HepG2 (cell line): ENCODE data around the gene TAP1. TPM values are rescaled to one million over a fixed set of nuclear protein-coding genes. Genes with fewer than 3 reads are reported as not detected.

Experiments used
- E2F1 ChIP-seq: sonication (generic); formaldehyde crosslinking; IDR thresholded peaks from 2 replicates; pipeline ENCODE4 v1.5.0; 2020; ENCODE audit warnings: missing genetic modification reagents
- E2F2 ChIP-seq: sonication (generic); formaldehyde crosslinking; IDR thresholded peaks from 2 replicates; pipeline ENCODE4 v1.4.0; 2020; ENCODE audit warnings: missing genetic modification reagents, borderline replicate concordance
- FOXK1 ChIP-seq: sonication (generic); formaldehyde crosslinking; IDR thresholded peaks from 2 replicates; pipeline ENCODE4 v1.4.0; 2020; ENCODE audit warnings: low read depth, missing genetic modification reagents, borderline replicate concordance
- IRF9 ChIP-seq: sonication (generic); formaldehyde crosslinking; IDR thresholded peaks from 2 replicates; pipeline ENCODE4 v1.8.0; 2022; ENCODE audit warnings: missing genetic modification reagents, mild to moderate bottlenecking, borderline replicate concordance
- MLLT10 ChIP-seq: sonication (generic); formaldehyde crosslinking; IDR thresholded peaks from 2 replicates; pipeline ENCODE4 v1.4.0; 2020; ENCODE audit warnings: missing genetic modification reagents
- MTF1 ChIP-seq: sonication (generic); formaldehyde crosslinking; IDR thresholded peaks from 2 replicates; pipeline ENCODE4 v1.5.0; 2020; ENCODE audit warnings: missing genetic modification reagents
- NFIC ChIP-seq: IDR thresholded peaks from 2 replicates; pipeline ENCODE4 v1.6.1; 2012; ENCODE audit warnings: mild to moderate bottlenecking, low read length, inconsistent platforms
- PHF8 ChIP-seq: sonication (generic); formaldehyde crosslinking; IDR thresholded peaks from 2 replicates; pipeline ENCODE4 v1.5.0; 2020; ENCODE audit warnings: missing genetic modification reagents
- PRPF4 ChIP-seq: fragments of 200-400 bp; formaldehyde crosslinking; IDR thresholded peaks from 2 replicates; pipeline ENCODE4 v1.6.1; 2016; ENCODE audit warnings: low read length, low read depth; ENCODE audit not compliant: poor library complexity, severe bottlenecking
- SIX4 ChIP-seq: sonication (generic); formaldehyde crosslinking; IDR thresholded peaks from 2 replicates; pipeline ENCODE4 v1.4.0; 2020; ENCODE audit warnings: missing genetic modification reagents
- SPEN ChIP-seq: sonication (generic); formaldehyde crosslinking; IDR thresholded peaks from 2 replicates; pipeline ENCODE4 v1.5.1; 2020; ENCODE audit warnings: low read depth, mild to moderate bottlenecking, missing genetic modification reagents
- ZFP36 ChIP-seq: fragments of 150-350 bp; IDR thresholded peaks from 2 replicates; pipeline ENCODE4 v1.6.1; 2018; ENCODE audit warnings: borderline replicate concordance, low read length, low read depth; ENCODE audit not compliant: partially characterized antibody
- ZFP62 ChIP-seq: sonication (generic); formaldehyde crosslinking; IDR thresholded peaks from 2 replicates; pipeline ENCODE4 v1.4.0; 2020; ENCODE audit warnings: missing genetic modification reagents
- ZMYM3 ChIP-seq: sonication (generic); formaldehyde crosslinking; IDR thresholded peaks from 2 replicates; pipeline ENCODE4 v1.5.1; 2020; ENCODE audit warnings: mild to moderate bottlenecking, missing genetic modification reagents
- ZNF33A ChIP-seq: sonication (generic); formaldehyde crosslinking; IDR thresholded peaks from 2 replicates; pipeline ENCODE4 v1.5.1; 2020; ENCODE audit warnings: missing genetic modification reagents, mild to moderate bottlenecking, moderate library complexity, borderline replicate concordance
- ZNF547 ChIP-seq: sonication (generic); formaldehyde crosslinking; IDR thresholded peaks from 2 replicates; pipeline ENCODE4 v1.5.1; 2020; ENCODE audit warnings: mild to moderate bottlenecking, missing genetic modification reagents
- ZNF576 ChIP-seq: sonication (generic); formaldehyde crosslinking; IDR thresholded peaks from 2 replicates; pipeline ENCODE4 v1.4.0; 2020; ENCODE audit warnings: mild to moderate bottlenecking, missing genetic modification reagents
- ZNF605 ChIP-seq: sonication (generic); formaldehyde crosslinking; IDR thresholded peaks from 2 replicates; pipeline ENCODE4 v1.8.0; 2022; ENCODE audit warnings: mild to moderate bottlenecking, missing genetic modification reagents
- ZZZ3 ChIP-seq: sonication (generic); formaldehyde crosslinking; IDR thresholded peaks from 2 replicates; pipeline ENCODE4 v1.4.0; 2020; ENCODE audit warnings: missing genetic modification reagents, mild to moderate bottlenecking, borderline replicate concordance
- polyA plus RNA-seq, 8 experiments: library from polyadenylated mRNA; depleted of rRNA in 3 of 8; stranded (reverse) in 7 of 8; unstranded in 1 of 8; fragments of >200 nt; fragmentation: Illumina TruSeq in 4 of 8; extraction: Trizol in 4 of 8; gene quantifications; 2 replicates each; pipeline versions ENCODE4 v1.2.1 to v1.2.3, GENCODE V29; 2011 to 2016; ENCODE audit warnings: low read depth in 4 of 8, missing spikeins in 1 of 8, mixed read lengths in 1 of 8; ENCODE audit not compliant: insufficient read depth in 1 of 8
- total RNA-seq, 5 experiments: library from RNA; depleted of rRNA; stranded (reverse); fragments of >200 nt; fragmentation: Illumina TruSeq; extraction: Trizol; gene quantifications; 2 replicates each; pipeline ENCODE4 v1.2.3, GENCODE V29; 2016; ENCODE audit warnings: low read depth in 1 of 5
- TF ChIP-seq, protein P1 (sequence below): sonication (generic); formaldehyde crosslinking; IDR thresholded peaks from 2 replicates; pipeline ENCODE4 v1.5.1; 2020; ENCODE audit warnings: mild to moderate bottlenecking, missing genetic modification reagents
- TF ChIP-seq, protein P2 (sequence below): sonication (generic); formaldehyde crosslinking; IDR thresholded peaks from 2 replicates; pipeline ENCODE4 v1.8.0; 2023; ENCODE audit warnings: mild to moderate bottlenecking, missing genetic modification reagents

Gene TAP1
- total and polyA plus RNA-seq, 2 of the 13 experiments (the other 11 are each of a cell fraction or from before 2014, with no cell fraction given): 31.2 to 52.2 TPM

DNA sequence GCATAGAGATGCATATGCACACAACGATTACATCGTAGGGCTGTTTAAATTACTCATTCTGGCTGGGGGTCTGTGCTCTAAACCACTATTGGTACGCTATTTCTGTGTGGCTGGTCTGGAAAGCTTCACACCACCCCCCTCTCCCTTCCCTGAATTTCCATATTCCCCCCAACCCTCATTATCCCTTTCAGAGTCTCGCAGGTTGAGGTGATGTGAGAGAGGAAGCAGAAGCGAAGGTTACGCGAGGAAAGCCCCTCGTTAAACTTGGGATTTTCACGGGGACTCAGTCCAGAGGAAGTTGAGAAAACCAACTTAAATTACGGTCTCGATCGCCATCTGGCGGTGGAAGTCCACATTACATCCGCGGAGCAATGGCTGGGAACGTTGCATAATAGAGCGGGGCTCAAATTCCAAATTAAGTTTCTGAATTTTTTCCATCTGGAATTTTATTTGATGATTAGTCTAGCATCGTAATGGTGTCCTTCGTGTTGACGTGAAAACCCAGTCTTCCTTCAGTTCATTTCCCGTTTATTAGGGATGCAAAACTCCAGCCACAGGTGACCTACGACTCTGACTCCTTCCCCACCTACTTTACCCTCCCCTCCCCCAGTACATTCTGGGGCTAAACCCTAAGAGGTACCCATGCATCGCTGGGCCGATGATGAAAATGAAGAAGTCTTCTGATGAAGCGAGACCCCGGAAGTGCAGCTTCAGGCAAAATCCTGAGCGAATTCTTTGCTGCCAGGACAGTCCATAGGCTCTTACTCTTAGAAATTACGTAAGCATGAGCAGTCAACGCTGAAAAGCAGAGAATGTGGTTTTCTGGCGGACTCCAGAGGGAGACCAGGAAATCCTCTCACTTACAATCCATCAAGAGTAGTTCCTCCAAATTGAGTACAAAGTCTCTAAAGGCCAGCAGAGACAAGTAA is 56.4 kb downstream of the TAP1 start (continued):
- TF ChIP-seq E2F1 (no peak), FOXK1 (CRISPR knock-in tag) (no peak), ZNF576 (CRISPR knock-in tag) (no peak), NFIC (no peak), MTF1 (CRISPR knock-in tag) (no peak), ZNF33A (CRISPR knock-in tag) (no peak), E2F2 (CRISPR knock-in tag) (no peak), SPEN (CRISPR knock-in tag) (0 out of 2 replicates have a peak, but pooled peaks have one; percentile 42), SIX4 (CRISPR knock-in tag) (no peak), ZZZ3 (CRISPR knock-in tag) (no peak), ZNF605 (no peak), ZFP62 (no peak), ZNF547 (no peak), PRPF4 (no peak), ZFP36 (peak; percentile 4), PHF8 (CRISPR knock-in tag) (no peak), IRF9 (CRISPR knock-in tag) (no peak), ZMYM3 (CRISPR knock-in tag) (no peak), MLLT10 (no peak)
- TF ChIP-seq, protein P1, sequence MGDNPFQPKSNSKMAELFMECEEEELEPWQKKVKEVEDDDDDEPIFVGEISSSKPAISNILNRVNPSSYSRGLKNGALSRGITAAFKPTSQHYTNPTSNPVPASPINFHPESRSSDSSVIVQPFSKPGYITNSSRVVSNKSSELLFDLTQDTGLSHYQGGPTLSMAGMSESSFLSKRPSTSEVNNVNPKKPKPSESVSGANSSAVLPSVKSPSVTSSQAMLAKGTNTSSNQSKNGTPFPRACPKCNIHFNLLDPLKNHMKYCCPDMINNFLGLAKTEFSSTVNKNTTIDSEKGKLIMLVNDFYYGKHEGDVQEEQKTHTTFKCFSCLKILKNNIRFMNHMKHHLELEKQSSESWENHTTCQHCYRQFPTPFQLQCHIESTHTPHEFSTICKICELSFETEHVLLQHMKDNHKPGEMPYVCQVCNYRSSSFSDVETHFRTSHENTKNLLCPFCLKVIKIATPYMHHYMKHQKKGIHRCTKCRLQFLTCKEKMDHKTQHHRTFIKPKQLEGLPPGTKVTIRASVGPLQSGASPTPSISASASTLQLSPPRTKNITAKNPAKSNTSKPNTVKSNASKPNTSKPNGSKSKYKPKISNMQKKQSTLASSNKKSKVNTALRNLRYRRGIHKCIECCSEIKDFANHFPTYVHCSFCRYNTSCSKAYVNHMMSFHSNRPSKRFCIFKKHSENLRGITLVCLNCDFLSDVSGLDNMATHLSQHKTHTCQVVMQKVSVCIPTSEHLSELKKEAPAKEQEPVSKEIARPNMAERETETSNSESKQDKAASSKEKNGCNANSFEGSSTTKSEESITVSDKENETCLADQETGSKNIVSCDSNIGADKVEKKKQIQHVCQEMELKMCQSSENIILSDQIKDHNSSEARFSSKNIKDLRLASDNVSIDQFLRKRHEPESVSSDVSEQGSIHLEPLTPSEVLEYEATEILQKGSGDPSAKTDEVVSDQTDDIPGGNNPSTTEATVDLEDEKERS (CRISPR knock-in tag): no peak
- TF ChIP-seq, protein P2, sequence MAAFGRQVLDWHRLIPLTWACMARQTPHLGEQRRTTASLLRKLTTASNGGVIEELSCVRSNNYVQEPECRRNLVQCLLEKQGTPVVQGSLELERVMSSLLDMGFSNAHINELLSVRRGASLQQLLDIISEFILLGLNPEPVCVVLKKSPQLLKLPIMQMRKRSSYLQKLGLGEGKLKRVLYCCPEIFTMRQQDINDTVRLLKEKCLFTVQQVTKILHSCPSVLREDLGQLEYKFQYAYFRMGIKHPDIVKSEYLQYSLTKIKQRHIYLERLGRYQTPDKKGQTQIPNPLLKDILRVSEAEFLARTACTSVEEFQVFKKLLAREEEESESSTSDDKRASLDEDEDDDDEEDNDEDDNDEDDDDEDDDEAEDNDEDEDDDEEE (CRISPR knock-in tag): 0 out of 2 replicates have a peak, but pooled peaks have one; percentile 43
